ENCODE data around the gene TRPM3.

The TRPM3 gene

DNA sequence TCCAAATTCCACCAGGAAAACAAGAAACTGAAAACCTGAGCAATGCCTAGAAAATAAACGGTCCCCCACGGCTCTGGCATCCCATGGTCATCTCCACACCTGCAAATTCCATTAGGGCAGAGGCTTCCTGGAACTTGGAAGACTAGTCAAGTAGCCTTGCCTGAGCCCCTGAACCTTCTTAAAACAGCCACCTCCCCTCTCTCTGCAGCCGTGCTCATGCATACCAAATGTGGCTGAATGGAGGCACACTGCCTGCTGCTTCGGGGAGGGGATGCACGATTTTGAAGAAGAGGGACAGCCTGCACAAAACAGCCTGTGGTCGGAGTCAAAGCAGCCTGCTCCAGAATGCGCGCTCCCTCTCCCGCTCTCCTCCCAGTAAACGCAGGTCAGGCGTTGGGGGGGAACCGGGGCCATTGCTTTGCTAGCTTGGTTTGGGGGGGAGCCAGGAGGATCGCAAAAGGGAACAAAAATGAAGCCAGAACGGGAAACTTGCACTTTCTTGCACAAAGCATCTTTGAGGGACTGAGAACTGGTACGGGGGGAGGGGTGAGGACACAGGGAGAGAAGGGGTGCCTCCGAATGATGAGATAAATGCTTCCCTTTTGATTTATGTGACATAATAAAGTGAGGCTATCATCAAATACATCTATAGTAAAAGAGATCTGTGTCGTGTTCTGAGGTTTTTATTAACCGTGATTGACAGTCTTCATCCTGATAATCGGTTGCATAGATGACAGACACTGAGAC is at the start of gene TRPM3:
TRPM3 (minus strand) TSS at position 347 of the 747 bp plus-strand sequence; CDS start at position 80, 267 bp downstream.
- Histone ChIP-seq H3K36me3 (ENCODE audit: control insufficient read depth, insufficient read depth, low read length) (no peaks in the 10 kb centered on the region), H3K27ac (ENCODE audit: low read depth, low read length) (no peak within 1 kb of the TSS), H3K27me3 (ENCODE audit: control insufficient read depth, insufficient read depth, low read length) (no peaks in the 10 kb centered on the region), H3K4me3 (ENCODE audit: low read length) (no peak within 1 kb of the TSS), H3K4me1 (ENCODE audit: control insufficient read depth, insufficient read depth, low read length) (no peaks in the 10 kb centered on the region), H3K9ac (ENCODE audit: low read length) (no peak within 1 kb of the TSS)

DNA sequence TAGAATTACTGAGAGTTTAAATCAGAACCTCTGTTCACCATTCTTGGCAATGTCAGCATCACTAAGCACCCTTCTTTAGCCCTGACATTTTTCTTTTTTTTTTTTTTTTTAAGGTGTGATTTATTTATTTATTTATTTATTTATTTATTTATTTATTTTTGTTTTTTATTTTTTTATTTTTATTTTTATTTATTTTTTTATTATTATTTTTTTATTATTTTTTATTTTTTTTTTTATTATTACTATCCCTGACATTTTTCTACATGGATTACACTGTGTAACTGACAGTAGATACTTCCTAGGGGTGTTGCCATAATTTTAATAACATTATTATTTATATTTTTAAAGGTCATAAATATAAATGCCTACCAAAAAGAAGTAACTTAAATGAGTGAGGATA is 47.0 kb upstream of the TRPM3 start:
- H3K9ac ChIP-seq (ENCODE audit: low read length), result no peak overlapping the region
- H3K27ac ChIP-seq (ENCODE audit: low read depth, low read length), result no peak overlapping the region
- H3K36me3 ChIP-seq (ENCODE audit: control insufficient read depth, insufficient read depth, low read length), result no peaks in the 10 kb centered on the region
- H3K4me3 ChIP-seq (ENCODE audit: low read length), result no peak overlapping the region
- no peaks in the 10 kb centered on the region for H3K27me3 ChIP-seq (ENCODE audit: control insufficient read depth, insufficient read depth, low read length)
- no peaks in the 10 kb centered on the region for H3K4me1 ChIP-seq (ENCODE audit: control insufficient read depth, insufficient read depth, low read length)

- no peak overlapping the region for H3K27ac ChIP-seq (ENCODE audit: low read depth, low read length)
- no peaks in the 10 kb centered on the region for H3K4me1 ChIP-seq (ENCODE audit: control insufficient read depth, insufficient read depth, low read length)
- no peaks in the 10 kb centered on the region for H3K27me3 ChIP-seq (ENCODE audit: control insufficient read depth, insufficient read depth, low read length)
- H3K4me3 ChIP-seq (ENCODE audit: low read length), result no peak overlapping the region
- no peak overlapping the region for H3K9ac ChIP-seq (ENCODE audit: low read length)
- H3K36me3 ChIP-seq (ENCODE audit: control insufficient read depth, insufficient read depth, low read length), result no peaks in the 10 kb centered on the region
These were observed 40.7 kb upstream of the TRPM3 start for GRCh38 chr9:71162126-71162525.

- Histone ChIP-seq H3K27ac (ENCODE audit: low read depth, low read length) (no peak overlapping the region), H3K9ac (ENCODE audit: low read length) (no peak overlapping the region), H3K36me3 (ENCODE audit: control insufficient read depth, insufficient read depth, low read length) (no peaks in the 10 kb centered on the region), H3K4me3 (ENCODE audit: low read length) (no peak overlapping the region), H3K27me3 (ENCODE audit: control insufficient read depth, insufficient read depth, low read length) (no peaks in the 10 kb centered on the region), H3K4me1 (ENCODE audit: control insufficient read depth, insufficient read depth, low read length) (no peaks in the 10 kb centered on the region)
These were observed 36.3 kb upstream of the TRPM3 start for GRCh38 chr9:71157731-71158130.

DNA sequence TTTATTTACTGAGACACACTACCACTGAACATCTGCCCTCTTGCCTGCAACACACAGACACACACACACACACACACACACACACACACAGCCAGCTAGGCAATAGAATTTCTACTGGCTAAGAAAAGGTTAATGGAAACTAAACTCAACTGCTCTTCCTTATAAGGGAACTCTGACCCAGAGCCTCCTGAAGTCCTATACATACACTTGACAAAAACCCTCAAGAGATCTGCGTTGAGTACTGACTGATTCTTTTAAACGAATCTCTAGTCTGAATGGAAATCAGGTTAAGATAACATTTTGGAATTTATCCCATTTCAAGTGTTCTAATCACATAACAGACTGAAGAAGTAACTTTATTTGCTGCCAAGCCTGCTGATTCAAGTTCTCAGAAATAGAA is 25.9 kb upstream of the TRPM3 start:
- Histone ChIP-seq H3K27ac (ENCODE audit: low read depth, low read length) (no peak overlapping the region), H3K4me1 (ENCODE audit: control insufficient read depth, insufficient read depth, low read length) (no peaks in the 10 kb centered on the region), H3K36me3 (ENCODE audit: control insufficient read depth, insufficient read depth, low read length) (no peaks in the 10 kb centered on the region), H3K27me3 (ENCODE audit: control insufficient read depth, insufficient read depth, low read length) (no peaks in the 10 kb centered on the region), H3K9ac (ENCODE audit: low read length) (no peak overlapping the region), H3K4me3 (ENCODE audit: low read length) (no peak overlapping the region)

- H3K27ac ChIP-seq (ENCODE audit: low read depth, low read length), result no peak overlapping the region
- H3K27me3 ChIP-seq (ENCODE audit: control insufficient read depth, insufficient read depth, low read length), result no peaks in the 10 kb centered on the region
- H3K36me3 ChIP-seq (ENCODE audit: control insufficient read depth, insufficient read depth, low read length), result no peaks in the 10 kb centered on the region
- no peaks in the 10 kb centered on the region for H3K4me1 ChIP-seq (ENCODE audit: control insufficient read depth, insufficient read depth, low read length)
- no peak overlapping the region for H3K4me3 ChIP-seq (ENCODE audit: low read length)
- no peak overlapping the region for H3K9ac ChIP-seq (ENCODE audit: low read length)
These were observed 25.1 kb upstream of the TRPM3 start for GRCh38 chr9:71146511-71146910.

DNA sequence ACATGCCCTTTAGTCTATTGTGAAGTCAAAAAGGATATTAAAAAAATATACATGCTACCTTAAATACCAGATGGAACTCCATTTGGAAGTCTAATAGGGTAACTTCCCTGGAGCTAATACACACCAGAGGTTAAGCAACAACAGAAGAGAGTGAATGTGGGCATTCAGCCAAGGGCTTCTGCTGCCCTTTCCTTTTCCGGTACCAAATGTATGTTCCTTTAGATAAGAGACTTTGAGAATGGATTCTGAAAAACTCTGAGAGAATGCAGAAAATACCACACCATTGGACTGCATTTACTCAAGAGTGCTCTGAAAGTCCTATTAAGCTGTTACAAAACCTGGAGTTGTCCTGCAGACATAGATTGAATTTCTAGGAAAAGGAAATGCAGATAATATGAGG is 23.8 kb upstream of the TRPM3 start:
- H3K36me3 ChIP-seq (ENCODE audit: control insufficient read depth, insufficient read depth, low read length), result no peaks in the 10 kb centered on the region
- H3K4me3 ChIP-seq (ENCODE audit: low read length), result no peak overlapping the region
- H3K4me1 ChIP-seq (ENCODE audit: control insufficient read depth, insufficient read depth, low read length), result no peaks in the 10 kb centered on the region
- no peaks in the 10 kb centered on the region for H3K27me3 ChIP-seq (ENCODE audit: control insufficient read depth, insufficient read depth, low read length)
- no peak overlapping the region for H3K9ac ChIP-seq (ENCODE audit: low read length)
- no peak overlapping the region for H3K27ac ChIP-seq (ENCODE audit: low read depth, low read length)

GRCh38 chr9:71144495-71144894 is 23.1 kb upstream of the TRPM3 start:
- no peaks in the 10 kb centered on the region for H3K27me3 ChIP-seq (ENCODE audit: control insufficient read depth, insufficient read depth, low read length)
- H3K4me1 ChIP-seq (ENCODE audit: control insufficient read depth, insufficient read depth, low read length), result no peaks in the 10 kb centered on the region
- no peak overlapping the region for H3K9ac ChIP-seq (ENCODE audit: low read length)
- no peaks in the 10 kb centered on the region for H3K36me3 ChIP-seq (ENCODE audit: control insufficient read depth, insufficient read depth, low read length)
- no peak overlapping the region for H3K27ac ChIP-seq (ENCODE audit: low read depth, low read length)
- no peak overlapping the region for H3K4me3 ChIP-seq (ENCODE audit: low read length)

GRCh38 chr9:71136696-71137095 is 15.3 kb upstream of the TRPM3 start:
- Histone ChIP-seq H3K9ac (ENCODE audit: low read length) (no peak overlapping the region), H3K4me1 (ENCODE audit: control insufficient read depth, insufficient read depth, low read length) (no peaks in the 10 kb centered on the region), H3K4me3 (ENCODE audit: low read length) (no peak overlapping the region), H3K27ac (ENCODE audit: low read depth, low read length) (no peak overlapping the region), H3K27me3 (ENCODE audit: control insufficient read depth, insufficient read depth, low read length) (no peaks in the 10 kb centered on the region), H3K36me3 (ENCODE audit: control insufficient read depth, insufficient read depth, low read length) (no peaks in the 10 kb centered on the region)

DNA sequence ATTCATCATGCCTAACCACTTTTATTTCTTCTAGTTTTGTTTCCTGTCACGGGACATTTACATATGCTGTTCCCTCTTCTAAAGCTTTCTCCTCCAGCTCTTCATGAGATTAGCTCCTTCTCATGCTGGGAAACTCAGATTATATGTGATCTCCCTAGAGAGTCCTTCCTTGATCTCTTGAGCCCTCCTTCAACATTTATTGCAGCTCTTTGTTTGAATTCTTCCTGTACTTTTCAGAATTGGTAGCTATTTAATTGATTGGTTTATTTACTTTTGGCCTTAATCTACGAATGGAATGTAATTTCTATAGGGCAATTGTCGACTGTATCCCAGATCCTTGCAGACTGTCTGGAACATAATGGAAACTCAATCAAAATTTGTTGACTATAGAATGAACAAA is 9.7 kb upstream of the TRPM3 start:
- H3K27me3 ChIP-seq (ENCODE audit: control insufficient read depth, insufficient read depth, low read length), result no peaks in the 10 kb centered on the region
- H3K27ac ChIP-seq (ENCODE audit: low read depth, low read length), result no peak overlapping the region
- H3K9ac ChIP-seq (ENCODE audit: low read length), result no peak overlapping the region
- H3K4me3 ChIP-seq (ENCODE audit: low read length), result no peak overlapping the region
- no peaks in the 10 kb centered on the region for H3K4me1 ChIP-seq (ENCODE audit: control insufficient read depth, insufficient read depth, low read length)
- no peaks in the 10 kb centered on the region for H3K36me3 ChIP-seq (ENCODE audit: control insufficient read depth, insufficient read depth, low read length)

GRCh38 chr9:71130521-71130920 is 9.1 kb upstream of the TRPM3 start:
- H3K36me3 ChIP-seq (ENCODE audit: control insufficient read depth, insufficient read depth, low read length), result no peaks in the 10 kb centered on the region
- no peak overlapping the region for H3K9ac ChIP-seq (ENCODE audit: low read length)
- no peaks in the 10 kb centered on the region for H3K27me3 ChIP-seq (ENCODE audit: control insufficient read depth, insufficient read depth, low read length)
- no peak overlapping the region for H3K4me3 ChIP-seq (ENCODE audit: low read length)
- no peak overlapping the region for H3K27ac ChIP-seq (ENCODE audit: low read depth, low read length)
- no peaks in the 10 kb centered on the region for H3K4me1 ChIP-seq (ENCODE audit: control insufficient read depth, insufficient read depth, low read length)

- Histone ChIP-seq H3K27ac (ENCODE audit: low read depth, low read length) (no peak overlapping the region), H3K4me1 (ENCODE audit: control insufficient read depth, insufficient read depth, low read length) (no peaks in the 10 kb centered on the region), H3K9ac (ENCODE audit: low read length) (no peak overlapping the region), H3K36me3 (ENCODE audit: control insufficient read depth, insufficient read depth, low read length) (no peaks in the 10 kb centered on the region), H3K4me3 (ENCODE audit: low read length) (no peak overlapping the region), H3K27me3 (ENCODE audit: control insufficient read depth, insufficient read depth, low read length) (no peaks in the 10 kb centered on the region)
These were observed 7.4 kb upstream of the TRPM3 start for GRCh38 chr9:71128796-71129195.

GRCh38 chr9:71127301-71127700 is 5.9 kb upstream of the TRPM3 start:
- no peaks in the 10 kb centered on the region for H3K27me3 ChIP-seq (ENCODE audit: control insufficient read depth, insufficient read depth, low read length)
- no peaks in the 10 kb centered on the region for H3K36me3 ChIP-seq (ENCODE audit: control insufficient read depth, insufficient read depth, low read length)
- H3K4me1 ChIP-seq (ENCODE audit: control insufficient read depth, insufficient read depth, low read length), result no peaks in the 10 kb centered on the region
- H3K27ac ChIP-seq (ENCODE audit: low read depth, low read length), result no peak overlapping the region
- no peak overlapping the region for H3K9ac ChIP-seq (ENCODE audit: low read length)
- H3K4me3 ChIP-seq (ENCODE audit: low read length), result no peak overlapping the region

Data from rectal smooth muscle tissue (tissue), 1 donor.